GM12865 (cell line): ENCODE data around the gene PPP1R1A.

Experiments used
- DNase-seq: peaks from one replicate; pipeline ENCODE4 v3.0.0; 2010; ENCODE audit warnings: low read depth
- H3K4me3 ChIP-seq: 2 replicates; pipeline ENCODE4 v1.5.1; 2011; ENCODE audit warnings: mild to moderate bottlenecking, low read depth, low read length, control low read depth
- CTCF ChIP-seq: IDR thresholded peaks from 2 replicates; pipeline ENCODE4 v1.5.1; 2011; ENCODE audit warnings: low read length, control low read depth, low read depth, inconsistent platforms; ENCODE audit not compliant: insufficient read depth; ENCODE audit errors: missing control alignments

The PPP1R1A gene, protein sequence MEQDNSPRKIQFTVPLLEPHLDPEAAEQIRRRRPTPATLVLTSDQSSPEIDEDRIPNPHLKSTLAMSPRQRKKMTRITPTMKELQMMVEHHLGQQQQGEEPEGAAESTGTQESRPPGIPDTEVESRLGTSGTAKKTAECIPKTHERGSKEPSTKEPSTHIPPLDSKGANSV

DNA sequence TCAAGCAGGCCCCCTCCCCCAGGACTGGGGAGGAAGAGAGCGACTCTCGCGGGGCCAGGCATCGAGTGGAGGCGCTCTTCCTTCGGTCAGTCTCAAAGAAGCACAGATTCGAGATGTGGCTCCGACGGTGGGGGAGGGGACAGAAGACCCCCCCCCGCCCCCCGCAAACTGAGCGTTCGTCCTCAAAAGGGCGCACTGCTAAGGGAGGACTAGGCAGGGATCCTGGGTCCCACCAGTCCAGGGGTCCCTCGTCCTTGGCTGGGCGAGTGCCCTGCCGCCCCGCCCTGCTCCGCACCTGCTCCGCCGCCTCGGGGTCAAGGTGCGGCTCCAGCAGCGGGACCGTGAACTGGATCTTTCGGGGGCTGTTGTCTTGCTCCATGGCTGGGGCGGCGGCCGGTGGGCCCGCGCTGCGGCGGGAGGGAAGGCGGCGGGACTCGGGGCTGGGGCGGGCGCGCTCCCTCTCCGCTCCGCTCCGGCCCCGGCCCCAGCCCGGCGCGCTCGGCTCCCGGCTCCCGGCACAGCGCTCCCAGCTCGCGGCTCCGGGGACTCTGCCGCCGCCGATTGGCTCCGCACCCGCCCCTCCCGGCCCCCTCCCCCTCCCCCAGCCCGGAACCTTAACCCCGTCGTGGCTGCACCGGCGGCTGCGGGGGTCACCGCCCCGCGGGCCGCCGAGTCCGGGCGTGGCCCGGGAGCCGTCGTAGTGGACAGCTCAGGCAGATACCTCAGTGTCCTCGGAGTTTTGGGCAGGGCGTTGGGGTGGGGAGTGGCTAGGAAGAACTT lies at the start of gene PPP1R1A:
PPP1R1A (minus strand) TSS at position 550 of the 780 bp plus-strand sequence; CDS start at position 379, 171 bp downstream.
- no peak for TF ChIP-seq CTCF
- no peak for DNase-seq
- H3K4me3 ChIP-seq = no peak within 1 kb of the TSS

GRCh38 chr12:54634795-54635194 lies 46.3 kb upstream of the PPP1R1A start, which contains the start of gene LACRT:
LACRT (minus strand) TSS chr12:54634895; CDS start chr12:54634841, 54 bp downstream.
- TF ChIP-seq CTCF = no peak
- DNase-seq = no peak
- H3K4me3 ChIP-seq = no peak within 1 kb of the TSS

DNA sequence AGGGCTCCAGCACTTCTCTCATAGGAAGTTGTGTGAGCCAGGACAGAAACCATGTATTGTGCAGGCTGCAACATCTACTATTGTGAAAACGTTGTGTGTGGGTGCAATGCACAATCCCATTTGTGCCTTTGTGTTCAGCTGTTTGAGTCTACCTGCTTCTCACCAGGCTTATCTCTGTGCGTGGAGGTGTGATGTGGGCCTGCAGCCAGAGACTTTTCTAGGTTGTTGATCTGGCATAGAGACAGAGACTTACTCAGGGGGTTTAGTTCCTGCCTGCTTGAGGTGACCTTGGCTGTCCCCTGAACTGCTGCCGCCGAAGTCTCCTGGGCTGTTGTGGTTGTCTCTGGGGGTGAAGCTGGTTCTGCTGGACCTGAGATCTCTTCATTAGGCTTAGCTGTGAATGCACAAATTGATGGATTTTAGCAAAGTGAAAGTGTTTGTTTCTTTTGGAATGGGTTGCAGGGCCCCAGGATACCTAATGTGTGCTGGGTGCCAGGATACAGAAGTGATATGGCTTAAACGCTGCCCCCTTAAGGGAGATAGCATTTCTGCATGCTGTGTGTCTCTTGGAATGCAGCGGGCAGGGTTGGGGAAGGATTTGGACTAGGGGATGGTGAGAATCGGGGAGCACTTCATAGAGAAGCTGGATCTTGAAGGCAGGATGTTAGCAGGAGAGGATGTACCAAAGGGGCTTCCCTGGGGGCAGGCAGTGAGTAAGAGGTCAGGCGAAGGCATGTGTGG lies 43.7 kb upstream of the PPP1R1A start:
- TF ChIP-seq CTCF = no peak
- H3K4me3 ChIP-seq = no peak overlapping the region
- no peak for DNase-seq

DNA sequence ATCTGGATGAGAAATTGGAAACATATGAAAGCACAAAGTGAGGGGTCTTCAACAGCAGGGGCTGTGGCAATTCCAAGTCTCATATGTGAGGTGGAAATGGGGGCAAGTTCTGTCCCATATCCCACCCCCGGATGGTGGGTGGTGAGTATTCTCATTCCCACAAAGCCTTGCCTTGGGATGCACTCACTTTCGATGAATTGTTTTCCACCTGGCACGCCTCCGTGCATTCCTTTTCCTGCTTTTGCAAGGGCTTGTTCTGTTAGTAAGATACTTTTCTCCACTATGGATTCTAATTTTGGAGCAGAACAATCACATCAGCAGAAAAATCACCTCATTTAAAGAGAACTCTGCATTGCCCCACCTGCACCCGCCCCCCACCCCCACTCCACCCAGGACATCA lies 43.1 kb upstream of the PPP1R1A start:
- no peak overlapping the region for H3K4me3 ChIP-seq
- DNase-seq = no peak
- no peak for TF ChIP-seq CTCF

DNA sequence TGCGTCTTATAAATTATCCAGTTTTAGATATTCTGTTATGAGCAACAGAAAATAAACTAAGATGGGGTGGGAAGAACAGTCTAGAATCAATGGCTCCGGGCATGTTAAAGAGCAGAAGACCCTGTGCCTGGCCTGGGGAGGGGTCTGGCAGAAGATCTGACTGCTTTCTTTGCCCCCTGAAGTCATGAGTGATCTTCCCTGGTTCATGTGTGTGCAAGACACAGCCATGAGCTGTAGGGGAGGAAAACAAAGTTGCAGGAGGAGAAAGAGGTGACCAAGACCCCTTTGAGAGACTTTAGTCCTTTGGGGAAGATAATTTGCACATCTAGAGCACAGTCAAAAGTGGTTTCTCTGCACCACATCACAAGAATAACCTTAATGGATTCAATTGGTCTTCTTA lies 41.5 kb upstream of the PPP1R1A start:
- H3K4me3 ChIP-seq = no peak overlapping the region
- TF ChIP-seq CTCF = no peak
- no peak for DNase-seq

GRCh38 chr12:54628186-54628846 lies 39.9 kb upstream of the PPP1R1A start:
- TF ChIP-seq CTCF = no peak
- DNase-seq = no peak
- H3K4me3 ChIP-seq = no peak overlapping the region
